ENCODE results near the gene ZNF367. TPM values are rescaled to one million over a fixed set of nuclear protein-coding genes. Genes with fewer than 3 reads are reported as not detected.

Gene ZNF367
- polyA plus RNA-seq, 1 donor (not counting 4 experiments of a cell fraction or from before 2014, with no cell fraction given) = 2.2 TPM

DNA sequence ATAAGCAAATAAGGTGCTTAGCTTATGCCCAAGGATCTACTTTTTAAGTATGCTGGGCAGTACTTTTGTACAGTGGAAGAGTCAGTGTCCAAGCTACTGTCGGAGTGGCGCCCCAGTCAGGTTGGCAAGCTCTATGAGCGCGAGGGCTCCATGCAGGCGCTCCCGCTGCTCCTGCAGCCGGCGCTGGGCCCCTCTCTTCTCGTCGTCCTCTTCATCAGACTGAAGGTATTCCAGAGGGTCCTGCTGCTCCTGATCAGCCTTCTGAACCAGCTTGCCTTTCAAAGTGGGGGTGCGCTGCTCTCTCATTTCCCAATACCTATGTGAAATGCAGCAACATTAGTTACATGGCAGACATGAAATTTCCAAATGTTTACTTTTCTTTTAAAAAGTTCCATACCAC lies 30.0 kb downstream of the ZNF367 start:
- FAIRE-seq (no peak), DNase-seq (ENCODE audit: low read depth, low spot score) (no peak)
- Histone ChIP-seq H4K20me1 (ENCODE audit: control insufficient read depth, extremely low read depth, insufficient read depth, low read length) (no peaks in the 10 kb centered on the region), H3K27me3 (ENCODE audit: control insufficient read depth, extremely low read depth, insufficient read depth, low read length) (no peaks in the 10 kb centered on the region), H3K9me1 (ENCODE audit: control insufficient read depth, extremely low read depth, insufficient read depth, low read length) (no peaks in the 10 kb centered on the region), H3K36me3 (ENCODE audit: control insufficient read depth in 2 of 2, extremely low read depth in 1 of 2, insufficient read depth in 2 of 2, low read length in 2 of 2) (peaks cover 0 to 10% of the 10 kb centered on the region in 2 experiments), H3K9me3 (ENCODE audit: control insufficient read depth, low read depth, low read length) (no peaks in the 10 kb centered on the region), H3K4me1 (ENCODE audit: control insufficient read depth, extremely low read depth, insufficient read depth, low read length) (peaks cover 5% of the 10 kb centered on the region), H2AFZ (ENCODE audit: control insufficient read depth, low read length) (no peak overlapping the region), H3K4me2 (ENCODE audit: control insufficient read depth, extremely low read depth, insufficient read depth, low read depth, low read length) (no peak overlapping the region), H3K27ac (ENCODE audit: control insufficient read depth, insufficient read depth, low read length) (no peak overlapping the region), H3K9ac (ENCODE audit: control insufficient read depth, extremely low read depth, insufficient read depth, low read length) (no peak overlapping the region), H3K4me3 (ENCODE audit: control insufficient read depth in 2 of 3, extremely low read depth in 1 of 3, insufficient read depth in 2 of 3, low read depth in 1 of 3, low read length in 3 of 3) (no peak overlapping the region), H3K79me2 (ENCODE audit: control insufficient read depth, insufficient read depth, low read length) (no peaks in the 10 kb centered on the region)
- TF ChIP-seq EZH2 (IDR thresholded peaks at IDR 0.05; ENCODE audit: low read length) = no peak
- TF ChIP-seq, protein P1, sequence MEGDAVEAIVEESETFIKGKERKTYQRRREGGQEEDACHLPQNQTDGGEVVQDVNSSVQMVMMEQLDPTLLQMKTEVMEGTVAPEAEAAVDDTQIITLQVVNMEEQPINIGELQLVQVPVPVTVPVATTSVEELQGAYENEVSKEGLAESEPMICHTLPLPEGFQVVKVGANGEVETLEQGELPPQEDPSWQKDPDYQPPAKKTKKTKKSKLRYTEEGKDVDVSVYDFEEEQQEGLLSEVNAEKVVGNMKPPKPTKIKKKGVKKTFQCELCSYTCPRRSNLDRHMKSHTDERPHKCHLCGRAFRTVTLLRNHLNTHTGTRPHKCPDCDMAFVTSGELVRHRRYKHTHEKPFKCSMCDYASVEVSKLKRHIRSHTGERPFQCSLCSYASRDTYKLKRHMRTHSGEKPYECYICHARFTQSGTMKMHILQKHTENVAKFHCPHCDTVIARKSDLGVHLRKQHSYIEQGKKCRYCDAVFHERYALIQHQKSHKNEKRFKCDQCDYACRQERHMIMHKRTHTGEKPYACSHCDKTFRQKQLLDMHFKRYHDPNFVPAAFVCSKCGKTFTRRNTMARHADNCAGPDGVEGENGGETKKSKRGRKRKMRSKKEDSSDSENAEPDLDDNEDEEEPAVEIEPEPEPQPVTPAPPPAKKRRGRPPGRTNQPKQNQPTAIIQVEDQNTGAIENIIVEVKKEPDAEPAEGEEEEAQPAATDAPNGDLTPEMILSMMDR (optimal IDR thresholded peaks at IDR 0.05 in 1 of 3, IDR thresholded peaks at IDR 0.05 in 1 of 3, conservative IDR thresholded peaks at IDR 0.05 in 1 of 3; ENCODE audit: extremely low read depth in 1 of 3, insufficient read depth in 2 of 3, low read length in 3 of 3) = no peak
- dilution Hi-C loops (cut with MboI; ENCODE audit: extremely low pct_ligation_motif_present, low sequenced_read_pairs) = no loop called here

DNA sequence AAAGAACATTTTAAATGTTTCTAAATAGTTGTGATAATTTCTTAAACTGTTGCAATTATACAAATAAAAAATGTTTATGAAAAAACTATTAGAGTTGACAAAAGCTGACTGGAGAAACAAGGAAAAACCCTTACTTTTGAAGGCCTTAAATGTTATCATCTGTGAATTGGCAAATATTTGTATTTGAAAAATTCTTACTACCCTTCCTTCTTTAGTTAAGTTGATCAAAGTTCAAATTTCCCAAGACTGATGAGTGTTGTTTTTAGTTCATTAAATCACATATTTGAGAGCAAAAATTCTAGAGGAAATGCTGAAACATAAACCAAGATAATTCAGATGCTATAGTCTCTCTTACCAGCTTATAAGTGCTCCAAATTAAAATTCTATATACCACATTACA lies 32.0 kb downstream of the ZNF367 start:
- no peak overlapping the region for H2AFZ ChIP-seq (ENCODE audit: control insufficient read depth, low read length)
- H3K4me3 ChIP-seq (ENCODE audit: control insufficient read depth in 2 of 3, extremely low read depth in 1 of 3, insufficient read depth in 2 of 3, low read depth in 1 of 3, low read length in 3 of 3) = no peak overlapping the region
- H4K20me1 ChIP-seq (ENCODE audit: control insufficient read depth, extremely low read depth, insufficient read depth, low read length) = no peaks in the 10 kb centered on the region
- FAIRE-seq = no peak
- H3K27me3 ChIP-seq (ENCODE audit: control insufficient read depth, extremely low read depth, insufficient read depth, low read length) = no peaks in the 10 kb centered on the region
- peaks cover 18% of the 10 kb centered on the region for H3K4me1 ChIP-seq (ENCODE audit: control insufficient read depth, extremely low read depth, insufficient read depth, low read length)
- peaks cover 2% of the 10 kb centered on the region for H3K9me1 ChIP-seq (ENCODE audit: control insufficient read depth, extremely low read depth, insufficient read depth, low read length)
- TF ChIP-seq, protein P1 (optimal IDR thresholded peaks at IDR 0.05 in 1 of 3, IDR thresholded peaks at IDR 0.05 in 1 of 3, conservative IDR thresholded peaks at IDR 0.05 in 1 of 3; ENCODE audit: extremely low read depth in 1 of 3, insufficient read depth in 2 of 3, low read length in 3 of 3) = no peak
- TF ChIP-seq EZH2 (IDR thresholded peaks at IDR 0.05; ENCODE audit: low read length) = no peak
- H3K36me3 ChIP-seq (ENCODE audit: control insufficient read depth in 2 of 2, extremely low read depth in 1 of 2, insufficient read depth in 2 of 2, low read length in 2 of 2) = peaks cover 0 to 5% of the 10 kb centered on the region in 2 experiments
- no peaks in the 10 kb centered on the region for H3K9me3 ChIP-seq (ENCODE audit: control insufficient read depth, low read depth, low read length)
- no peak overlapping the region for H3K9ac ChIP-seq (ENCODE audit: control insufficient read depth, extremely low read depth, insufficient read depth, low read length)
- dilution Hi-C loops (cut with MboI; ENCODE audit: extremely low pct_ligation_motif_present, low sequenced_read_pairs) = no loop called here
- no peak for DNase-seq (ENCODE audit: low read depth, low spot score)
- peaks cover 10% of the 10 kb centered on the region for H3K79me2 ChIP-seq (ENCODE audit: control insufficient read depth, insufficient read depth, low read length)
- no peak overlapping the region for H3K27ac ChIP-seq (ENCODE audit: control insufficient read depth, insufficient read depth, low read length)
- no peak overlapping the region for H3K4me2 ChIP-seq (ENCODE audit: control insufficient read depth, extremely low read depth, insufficient read depth, low read depth, low read length)

Data from keratinocyte (primary cell).